GM21367 (cell line): Measurements from ENCODE around the gene ZHX3.
"Not testable (repeated sequence)": the region's sequence is repeated elsewhere in the genome, so short reads cannot be mapped to it uniquely, and the experiment has no call there.

Experiments used
- ATAC-seq: cut with Tn5 transposase; IDR thresholded peaks from one replicate; pipeline ENCODE4 v1.9.1; 2021; ENCODE audit not compliant: unreplicated experiment

ZHX3 gene

GRCh38 chr20:41137614-41138474 is 179.7 kb downstream of the ZHX3 start:
- peak; percentile 4 for ATAC-seq

DNA sequence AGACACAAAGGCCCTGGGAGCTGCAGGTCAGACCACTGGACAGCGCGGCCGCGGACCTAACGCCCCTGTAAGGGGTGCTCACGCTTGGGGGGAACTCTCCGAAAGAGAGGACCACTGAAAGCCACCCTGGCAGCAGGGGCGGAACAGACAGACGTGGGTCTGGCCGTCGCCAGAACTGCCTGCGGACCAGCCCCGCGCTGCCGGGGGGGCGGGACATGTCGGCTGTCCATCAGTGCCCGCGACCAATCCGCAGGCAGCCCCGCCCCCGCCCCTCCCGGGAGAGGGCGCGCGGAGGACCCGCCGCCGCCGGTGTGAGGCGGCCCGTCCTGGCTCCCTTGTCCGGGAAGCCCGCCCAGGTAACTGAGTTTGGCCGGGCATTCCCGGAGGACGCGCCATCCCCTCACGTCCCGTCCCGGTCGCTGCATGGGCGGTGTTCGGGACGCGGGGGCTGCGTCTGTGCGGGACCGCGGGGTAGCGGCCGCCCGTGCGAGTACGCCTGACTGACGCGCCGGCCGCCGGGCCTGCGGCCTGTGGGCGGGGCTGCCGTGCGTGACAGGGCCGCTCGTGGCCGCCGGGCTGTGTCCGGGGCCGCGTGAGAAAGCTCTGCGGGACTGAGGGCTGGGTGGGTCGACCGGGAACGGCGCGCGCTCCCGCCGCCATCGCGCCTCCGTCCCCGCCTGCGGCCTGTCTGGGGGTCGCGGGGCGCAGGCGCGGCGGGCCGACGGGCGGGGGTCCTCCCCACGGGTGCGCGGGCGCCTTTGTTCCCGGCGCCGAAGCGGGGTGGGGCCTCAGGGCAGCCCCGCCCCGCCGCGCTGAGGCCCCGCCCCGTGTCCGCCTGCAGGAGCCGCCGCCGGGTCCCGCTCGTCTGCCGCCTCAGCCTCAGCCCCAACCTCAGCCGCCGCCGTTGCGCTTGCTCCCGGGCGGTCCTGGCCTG is 180.6 kb downstream of the ZHX3 start, which contains the start of gene PLCG1:
Gene PLCG1, plus strand, starts transcription at position 864 of the 934 bp plus-strand sequence. CDS start 99 bp downstream, outside the sequence.
- peak; percentile 42 for ATAC-seq

DNA sequence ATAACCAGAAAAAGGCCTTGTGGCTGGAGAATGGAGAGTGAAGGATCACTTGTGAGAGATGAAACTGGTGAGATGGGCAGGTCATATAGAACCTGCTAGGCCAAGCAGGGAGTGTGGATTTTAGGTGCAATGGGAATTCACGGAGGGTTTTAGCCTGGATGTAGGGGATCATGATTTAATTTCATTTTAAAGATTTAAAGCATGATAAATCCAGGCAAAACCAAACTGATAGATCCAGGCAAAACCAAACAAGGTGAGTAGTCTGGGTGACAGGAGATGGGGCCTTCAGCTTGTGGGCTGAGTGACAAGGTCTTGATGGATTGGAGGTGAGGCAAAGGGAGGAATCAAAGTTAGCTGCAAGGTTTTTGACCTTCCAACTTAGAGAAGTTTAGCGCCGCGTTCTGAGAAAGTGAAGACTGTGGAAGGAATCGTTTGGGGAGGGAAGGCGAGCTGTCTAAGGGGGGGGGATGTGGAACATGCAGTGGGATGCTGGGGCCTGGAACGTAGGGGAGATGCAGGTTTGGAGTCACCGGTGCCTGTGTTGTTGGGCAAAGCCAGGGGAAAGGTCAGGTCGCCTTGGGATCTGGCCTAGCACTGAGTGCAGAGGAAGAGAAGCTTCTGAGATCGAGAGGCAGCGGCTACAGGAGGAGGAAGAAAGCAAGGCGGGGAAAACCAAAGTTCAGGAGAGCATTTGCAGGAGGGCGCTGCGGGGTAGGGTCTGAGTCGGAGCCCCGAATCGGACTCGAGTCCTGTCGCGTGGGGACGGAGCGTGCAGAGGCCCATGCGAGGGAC is 181.4 kb downstream of the ZHX3 start:
- ATAC-seq = no peak

DNA sequence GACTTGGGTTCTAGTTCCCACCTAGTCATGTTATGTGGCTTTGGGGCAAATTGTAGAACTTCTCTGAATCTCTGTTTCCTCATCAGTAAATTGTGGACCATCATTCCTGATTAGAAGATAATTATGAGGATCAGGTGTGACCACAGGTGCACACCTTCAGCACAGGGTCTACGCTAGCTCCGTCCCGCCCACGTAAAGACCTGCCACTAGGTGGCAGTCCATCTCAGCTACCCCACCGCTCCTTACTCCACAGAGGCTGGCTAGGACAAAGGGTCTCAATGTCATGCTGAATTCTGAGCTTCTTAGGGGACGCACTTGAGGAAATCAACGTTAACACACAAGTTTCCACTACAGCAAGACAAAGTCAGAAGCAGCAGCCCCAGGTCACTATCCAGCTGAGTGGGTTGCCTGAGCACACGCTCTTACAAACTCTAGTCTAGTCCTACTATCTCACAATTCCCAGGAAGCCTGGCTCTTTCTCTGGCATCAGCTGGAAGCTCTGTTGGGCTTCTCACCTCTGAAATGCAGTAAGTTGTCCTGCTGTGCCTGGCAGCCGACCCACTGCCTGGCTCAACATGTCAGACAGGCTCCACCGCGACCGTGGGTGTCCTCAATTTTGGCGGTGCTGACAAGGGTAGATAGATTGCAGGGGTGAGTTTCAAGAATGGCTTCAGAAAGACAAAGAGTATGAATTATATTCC is 182.2 kb downstream of the ZHX3 start:
- ATAC-seq = no peak

DNA sequence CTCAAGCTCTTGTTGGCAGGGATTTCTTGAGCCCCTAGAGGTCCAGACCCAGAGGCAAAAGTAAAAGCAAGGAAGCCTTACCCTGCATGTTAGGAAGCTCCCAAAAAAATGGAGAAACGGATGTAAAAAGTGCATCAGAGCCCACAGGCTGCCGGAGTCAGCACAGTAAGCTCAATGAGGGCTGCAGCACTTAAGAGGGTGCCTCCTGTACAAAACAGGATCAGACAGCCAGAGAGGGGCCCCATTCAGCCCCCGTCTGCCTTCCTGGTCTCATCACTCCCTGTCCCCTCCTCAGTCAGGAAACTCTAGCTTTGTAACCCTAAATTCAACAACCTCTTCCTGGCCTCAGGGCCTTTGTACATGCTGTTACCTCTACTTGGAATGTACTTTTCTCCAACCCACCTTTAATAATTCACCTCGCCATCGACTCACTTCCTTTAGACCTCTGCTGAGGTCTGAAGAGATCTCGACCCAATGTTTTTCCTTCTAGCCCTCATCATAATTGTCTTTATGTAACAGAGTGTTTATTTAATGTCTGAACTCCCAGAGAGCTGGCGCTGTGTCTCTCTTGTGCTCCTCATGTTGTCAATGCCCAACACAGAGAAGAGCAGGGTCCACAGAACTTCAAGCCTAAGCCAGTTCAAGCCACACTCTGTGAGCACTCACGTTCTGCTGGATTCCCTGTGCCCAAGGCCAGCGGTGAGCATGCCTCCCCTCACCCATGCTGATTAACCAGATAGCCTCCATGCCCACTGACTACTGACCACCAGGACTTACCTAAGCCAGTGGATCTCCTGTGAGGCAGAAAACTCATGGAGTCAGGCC is 183.0 kb downstream of the ZHX3 start:
- no peak for ATAC-seq

DNA sequence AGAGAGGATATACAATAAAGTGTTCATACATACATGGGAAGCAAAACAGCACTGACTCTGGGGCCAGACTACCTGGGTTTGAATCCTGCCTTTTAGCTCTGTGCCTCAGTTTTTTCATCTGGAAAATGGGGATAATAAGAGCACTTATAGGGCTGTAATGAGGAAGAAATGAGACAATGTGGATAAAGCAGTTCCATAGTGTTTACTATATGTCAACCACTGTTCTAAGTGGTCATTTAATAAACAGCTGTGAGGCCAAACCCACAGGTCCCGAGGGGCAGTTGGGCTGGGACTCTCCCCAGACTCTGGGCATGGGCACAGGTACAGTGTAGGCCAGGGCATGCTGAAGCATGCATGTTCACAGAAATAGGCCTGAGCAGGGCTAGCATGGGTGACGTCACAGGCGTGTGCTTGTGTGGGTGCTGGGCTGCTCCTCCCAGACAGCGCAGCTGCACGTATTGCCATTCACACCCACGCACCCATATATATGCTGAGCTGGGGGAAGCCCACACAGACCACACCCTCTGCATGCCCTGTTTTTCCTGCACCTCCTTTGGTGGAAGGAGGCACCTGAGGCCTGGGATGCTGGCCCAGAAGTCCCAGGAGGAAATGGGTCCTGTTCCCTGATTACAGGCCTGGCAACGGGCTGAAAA is 183.7 kb downstream of the ZHX3 start:
- peak; percentile 34 for ATAC-seq

DNA sequence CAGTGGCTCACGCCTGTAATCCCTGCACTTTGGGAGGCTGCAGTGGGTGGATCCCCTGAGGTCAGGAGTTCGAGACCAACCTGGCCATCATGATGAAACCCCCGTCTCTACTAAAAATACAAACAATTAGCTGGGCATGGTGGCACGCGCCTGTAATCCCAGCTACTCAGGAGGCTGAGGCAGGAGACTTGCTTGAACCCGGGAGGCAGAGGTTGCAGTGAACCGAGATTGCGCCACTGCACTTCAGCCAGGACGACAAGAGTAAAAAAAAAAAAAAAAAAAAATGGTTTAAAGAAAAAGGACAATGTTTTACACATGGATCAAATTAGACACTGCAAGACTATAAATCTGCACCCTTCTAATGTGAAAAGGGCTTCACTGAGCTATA is 185.1 kb downstream of the ZHX3 start:
- ATAC-seq = not testable (repeated sequence)

DNA sequence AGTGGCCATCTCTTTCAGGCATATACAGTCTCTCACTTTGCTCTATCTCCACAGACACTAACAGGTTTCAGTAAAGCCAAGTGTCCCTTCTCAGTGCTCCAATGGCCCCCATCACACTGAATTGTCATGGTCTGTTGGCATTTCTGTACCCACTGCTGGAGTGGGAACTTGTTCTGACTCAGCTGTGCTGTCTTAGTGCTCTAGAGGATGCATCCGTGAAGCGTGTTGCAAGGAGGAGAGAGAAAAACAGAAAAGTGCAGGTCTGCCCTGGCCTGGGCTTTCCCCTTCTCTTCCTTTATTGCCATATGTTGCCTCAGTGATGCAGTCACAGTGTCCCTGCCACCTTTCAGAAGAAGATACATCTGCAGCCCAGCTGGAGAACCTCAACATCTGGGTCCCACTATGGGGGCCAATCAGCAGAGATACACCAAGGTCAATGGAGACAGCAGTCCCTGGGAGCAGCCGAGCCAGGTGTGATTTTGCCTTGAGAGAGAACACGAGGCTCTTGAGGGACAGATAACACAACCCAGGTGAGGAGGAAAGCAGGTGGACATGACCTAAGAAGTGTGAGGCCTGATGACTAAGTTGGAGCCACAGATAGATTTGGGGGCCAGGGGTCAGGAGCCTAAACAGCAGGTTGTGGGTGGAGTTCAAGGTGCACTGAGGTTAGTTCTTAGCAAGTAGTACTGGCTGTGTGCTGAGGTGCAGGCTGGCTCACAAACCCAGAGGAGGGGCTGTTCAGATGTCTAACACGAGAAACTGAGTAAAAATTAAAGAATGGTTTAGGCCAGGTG is 185.7 kb downstream of the ZHX3 start:
- ATAC-seq = no peak
